Cerebellar nuclear complex (tissue), 1 donor: ENCODE data around the gene RNF126.
"Not testable (repeated sequence)": the region's sequence is repeated elsewhere in the genome, so short reads cannot be mapped to it uniquely, and the experiment has no call there.

Experiments
- DNase-seq, 2 experiments: peaks; one replicate each; lab custom pipeline; 2025; lab: John Stamatoyannopoulos, UW

Gene RNF126

GRCh38 chr19:662962-663681 lies at the start of gene RNF126:
TSS of gene RNF126 (minus strand) at chr19:663214. CDS start at chr19:663121, 93 bp downstream.
- DNase-seq = peak in 1 of 2 experiments; percentile 56

GRCh38 chr19:711254-711653 lies 48.2 kb upstream of the RNF126 start:
- DNase-seq = no peak

- DNase-seq = no peak
These were observed 47.8 kb upstream of the RNF126 start for GRCh38 chr19:710767-711166.

- no peak for DNase-seq
These were observed 47.1 kb upstream of the RNF126 start for GRCh38 chr19:709965-710571.

- DNase-seq = no peak
These were observed 46.4 kb upstream of the RNF126 start for GRCh38 chr19:709196-709964.

- no peak for DNase-seq
These were observed 45.4 kb upstream of the RNF126 start, which contains the start of gene PALM for GRCh38 chr19:708154-709143. TSS of gene PALM (plus strand) at chr19:708935. CDS start at chr19:709147, 212 bp downstream.

GRCh38 chr19:704447-704741 lies 41.4 kb upstream of the RNF126 start:
- no peak for DNase-seq

GRCh38 chr19:703651-704446 lies 40.8 kb upstream of the RNF126 start:
- no peak for DNase-seq

- no peak for DNase-seq
These were observed 40.3 kb upstream of the RNF126 start for GRCh38 chr19:703329-703650.

GRCh38 chr19:702847-703246 lies 39.8 kb upstream of the RNF126 start:
- DNase-seq = not testable (repeated sequence)

- not testable (repeated sequence) for DNase-seq
These were observed 36.9 kb upstream of the RNF126 start for GRCh38 chr19:699885-700284.

GRCh38 chr19:698529-698928 lies 35.5 kb upstream of the RNF126 start:
- DNase-seq = not testable (repeated sequence)

- no peak for DNase-seq
These were observed 32.4 kb upstream of the RNF126 start, which contains the start of gene PRSS57 for GRCh38 chr19:695352-695949. TSS of gene PRSS57 (minus strand) at chr19:695452. CDS start at chr19:695430, 22 bp downstream.

- no peak for DNase-seq
These were observed 31.7 kb upstream of the RNF126 start for GRCh38 chr19:694481-695351.

- DNase-seq = no peak
These were observed 27.2 kb upstream of the RNF126 start for GRCh38 chr19:690203-690602.

- DNase-seq = no peak
These were observed 26.0 kb upstream of the RNF126 start for GRCh38 chr19:688992-689391.

GRCh38 chr19:688214-688613 lies 25.2 kb upstream of the RNF126 start:
- DNase-seq = no peak

- DNase-seq = no peak
These were observed 24.7 kb upstream of the RNF126 start for GRCh38 chr19:687569-688166.
